ENCODE results near the gene CACNA2D3. TPM values are rescaled to one million over a fixed set of nuclear protein-coding genes. Genes with fewer than 3 reads are reported as not detected.

CACNA2D3 gene
- total and polyA plus RNA-seq, 2 donors from 2014 or later: 5.7 to 11.2 TPM

GRCh38 chr3:54123776-54124196 lies 1.4 kb downstream of the CACNA2D3 start:
- no peaks in the 10 kb centered on the region for H3K9me3 ChIP-seq (ENCODE audit: control insufficient read depth in 2 of 3, insufficient read depth in 1 of 3, low read length in 3 of 3)
- intact Hi-C loops (cut with DNase I): no loop called here
- no peaks in the 10 kb centered on the region for H3K4me1 ChIP-seq (ENCODE audit: control insufficient read depth in 2 of 3, insufficient read depth in 2 of 3, low read depth in 1 of 3, low read length in 3 of 3)
- H3K9ac ChIP-seq (ENCODE audit: low read length in 3 of 3): peak overlapping the region in 1 of 3 donors; percentile 69
- H3K27ac ChIP-seq (ENCODE audit: low read depth in 2 of 2, low read length in 2 of 2): peak overlapping the region in 1 of 2 donors; percentile 14
- no peak for FAIRE-seq
- no peak for TF ChIP-seq CTCF (IDR thresholded peaks at IDR 0.05; ENCODE audit: borderline replicate concordance, extremely low read depth, insufficient read depth)
- H3K36me3 ChIP-seq (ENCODE audit: control insufficient read depth in 2 of 3, insufficient read depth in 3 of 3, low read length in 3 of 3): no peaks in the 10 kb centered on the region
- H3K4me3 ChIP-seq (ENCODE audit: low read length in 3 of 3): peak overlapping the region in 2 of 3 donors; percentile 54 to 59
- peaks cover 16% of the 10 kb centered on the region for H3K27me3 ChIP-seq (ENCODE audit: control insufficient read depth, insufficient read depth, low read length)
- no peak for DNase-seq

DNA sequence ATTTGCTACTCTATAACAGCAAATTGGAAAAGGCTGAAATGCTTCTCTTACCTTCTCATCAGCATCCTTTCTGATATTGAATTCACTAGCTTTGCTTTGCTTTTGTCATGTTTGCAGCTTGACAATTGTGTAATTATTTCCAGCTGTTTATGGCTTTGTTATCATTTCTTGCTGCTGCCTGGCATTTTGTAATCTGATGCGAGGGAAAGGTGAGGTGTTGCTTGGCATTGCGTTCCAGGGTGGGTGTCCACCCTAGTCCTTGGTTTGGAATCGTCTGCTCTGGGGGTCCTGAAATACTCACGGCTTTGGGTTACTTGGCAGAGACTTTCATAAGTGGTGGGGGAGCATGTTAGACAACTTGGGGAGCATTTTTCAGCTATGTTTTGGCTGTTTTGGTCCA lies 2.9 kb downstream of the CACNA2D3 start:
- peaks cover 0 to 6% (median 0%) of the 10 kb centered on the region in 3 donors for H3K4me1 ChIP-seq (ENCODE audit: control insufficient read depth in 2 of 3, insufficient read depth in 2 of 3, low read depth in 1 of 3, low read length in 3 of 3)
- H3K36me3 ChIP-seq (ENCODE audit: control insufficient read depth in 2 of 3, insufficient read depth in 3 of 3, low read length in 3 of 3): no peaks in the 10 kb centered on the region
- intact Hi-C loops (cut with DNase I): no loop called here
- H3K27me3 ChIP-seq (ENCODE audit: control insufficient read depth, insufficient read depth, low read length): peaks cover 8% of the 10 kb centered on the region
- no peak overlapping the region for H3K4me3 ChIP-seq (ENCODE audit: low read length in 3 of 3)
- no peak for DNase-seq
- H3K9me3 ChIP-seq (ENCODE audit: control insufficient read depth in 2 of 3, insufficient read depth in 1 of 3, low read length in 3 of 3): no peaks in the 10 kb centered on the region
- H3K9ac ChIP-seq (ENCODE audit: low read length in 3 of 3): no peak overlapping the region
- no peak for FAIRE-seq
- H3K27ac ChIP-seq (ENCODE audit: low read depth in 2 of 2, low read length in 2 of 2): no peak overlapping the region
- no peak for TF ChIP-seq CTCF (IDR thresholded peaks at IDR 0.05; ENCODE audit: borderline replicate concordance, extremely low read depth, insufficient read depth)

DNA sequence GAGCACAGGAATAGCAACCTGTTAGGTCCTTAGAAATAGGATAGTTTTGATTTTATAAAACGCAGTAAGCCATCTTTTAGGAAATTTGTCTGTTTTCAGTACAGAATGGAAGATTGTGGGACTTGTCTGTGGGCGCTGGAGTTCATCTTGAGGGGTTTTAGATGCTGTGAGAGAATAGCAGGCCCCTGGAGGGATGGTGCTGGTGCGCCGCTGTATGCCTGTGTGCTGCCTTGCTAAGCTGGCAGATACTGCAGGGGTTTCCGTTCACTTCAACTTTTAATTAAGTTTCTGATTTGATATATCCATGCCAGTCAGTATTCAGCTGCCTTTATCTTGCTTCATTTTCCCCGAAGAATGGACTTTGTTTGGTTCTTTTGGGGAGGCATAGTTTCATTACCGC lies 4.2 kb downstream of the CACNA2D3 start:
- intact Hi-C loops (cut with DNase I): no loop called here
- Histone ChIP-seq H3K4me1 (ENCODE audit: control insufficient read depth in 2 of 3, insufficient read depth in 2 of 3, low read depth in 1 of 3, low read length in 3 of 3) (peaks cover 0 to 6% (median 0%) of the 10 kb centered on the region in 3 donors), H3K36me3 (ENCODE audit: control insufficient read depth in 2 of 3, insufficient read depth in 3 of 3, low read length in 3 of 3) (no peaks in the 10 kb centered on the region), H3K9me3 (ENCODE audit: control insufficient read depth in 2 of 3, insufficient read depth in 1 of 3, low read length in 3 of 3) (no peaks in the 10 kb centered on the region), H3K27me3 (ENCODE audit: control insufficient read depth, insufficient read depth, low read length) (no peaks in the 10 kb centered on the region), H3K27ac (ENCODE audit: low read depth in 2 of 2, low read length in 2 of 2) (no peak overlapping the region), H3K4me3 (ENCODE audit: low read length in 3 of 3) (no peak overlapping the region), H3K9ac (ENCODE audit: low read length in 3 of 3) (no peak overlapping the region)
- no peak for TF ChIP-seq CTCF (IDR thresholded peaks at IDR 0.05; ENCODE audit: borderline replicate concordance, extremely low read depth, insufficient read depth)
- no peak for FAIRE-seq
- no peak for DNase-seq

- FAIRE-seq (no peak), DNase-seq (no peak)
- H3K4me3 ChIP-seq (ENCODE audit: low read length in 3 of 3): no peak overlapping the region
- intact Hi-C loops (cut with DNase I): no loop called here
- H3K27ac ChIP-seq (ENCODE audit: low read depth in 2 of 2, low read length in 2 of 2): no peak overlapping the region
- no peaks in the 10 kb centered on the region for H3K27me3 ChIP-seq (ENCODE audit: control insufficient read depth, insufficient read depth, low read length)
- TF ChIP-seq CTCF (IDR thresholded peaks at IDR 0.05; ENCODE audit: borderline replicate concordance, extremely low read depth, insufficient read depth): no peak
- H3K4me1 ChIP-seq (ENCODE audit: control insufficient read depth in 2 of 3, insufficient read depth in 2 of 3, low read depth in 1 of 3, low read length in 3 of 3): peaks cover 0 to 6% (median 0%) of the 10 kb centered on the region in 3 donors
- no peaks in the 10 kb centered on the region for H3K9me3 ChIP-seq (ENCODE audit: control insufficient read depth in 2 of 3, insufficient read depth in 1 of 3, low read length in 3 of 3)
- H3K36me3 ChIP-seq (ENCODE audit: control insufficient read depth in 2 of 3, insufficient read depth in 3 of 3, low read length in 3 of 3): no peaks in the 10 kb centered on the region
- H3K9ac ChIP-seq (ENCODE audit: low read length in 3 of 3): no peak overlapping the region
Observed at GRCh38 chr3:54127499-54128056, 5.2 kb downstream of the CACNA2D3 start.

All from kidney (tissue), 14 donors.